Omental fat pad (tissue), 4 donors: ENCODE data around the gene SLF2. TPM values are rescaled to one million over a fixed set of nuclear protein-coding genes. Genes with fewer than 3 reads are reported as not detected.

Experiments
- ATAC-seq: fragments of 150-250 bp; one replicate; pipeline ENCODE4 v1.9.1; 2016; ENCODE audit warnings: mild to moderate bottlenecking, moderate library complexity; ENCODE audit not compliant: low FRiP score
- DNase-seq: peaks from one replicate; pipeline ENCODE4 v3.0.0-alpha.2; 2019; ENCODE audit warnings: low spot score
- small RNA-seq: library from RNA; depleted of rRNA; stranded (forward); fragments of <200 nt; gene quantifications from one replicate; pipeline ENCODE3, GENCODE V24; 2016
- total RNA-seq, 4 donors: library from RNA; depleted of rRNA; stranded (reverse); fragments of >200 nt; gene quantifications; one replicate each; pipeline ENCODE4 v1.1.0, GENCODE V29; 2016
- TF ChIP-seq, protein P1 (sequence below), 3 donors: fragments of 450-650 bp; IDR thresholded peaks; one replicate each; pipeline ENCODE4 v1.5.1; 2016 to 2017; ENCODE audit warnings: antibody characterized with exemption in 3 of 3, mild to moderate bottlenecking in 3 of 3, moderate library complexity in 2 of 3

Gene SLF2
- total RNA-seq, 4 donors from 2014 or later = 14.9 to 37.8 (median 21.9) TPM

DNA sequence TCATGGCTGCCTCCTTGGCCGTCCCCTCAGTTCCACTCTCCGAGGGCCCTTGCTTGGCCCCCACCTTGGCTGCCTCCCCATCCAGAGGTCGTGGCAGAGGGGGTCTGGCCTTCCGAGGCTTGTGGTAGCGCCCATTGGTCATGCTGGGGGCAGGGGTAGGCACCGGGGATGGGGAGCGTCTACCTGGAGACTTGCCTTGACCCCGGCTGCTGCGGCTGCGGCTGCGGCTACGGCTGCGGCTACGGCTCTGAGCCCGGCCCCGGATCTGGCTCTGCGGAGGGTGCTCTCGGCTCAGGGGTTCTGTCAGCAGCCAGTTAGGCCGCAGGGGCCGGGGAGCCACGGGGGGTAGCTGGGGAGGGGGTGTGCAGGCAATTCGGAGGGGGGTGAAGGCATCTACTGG is 97.6 kb downstream of the SLF2 start:
- ATAC-seq (no peak), DNase-seq (no peak)
- TF ChIP-seq, protein P1, sequence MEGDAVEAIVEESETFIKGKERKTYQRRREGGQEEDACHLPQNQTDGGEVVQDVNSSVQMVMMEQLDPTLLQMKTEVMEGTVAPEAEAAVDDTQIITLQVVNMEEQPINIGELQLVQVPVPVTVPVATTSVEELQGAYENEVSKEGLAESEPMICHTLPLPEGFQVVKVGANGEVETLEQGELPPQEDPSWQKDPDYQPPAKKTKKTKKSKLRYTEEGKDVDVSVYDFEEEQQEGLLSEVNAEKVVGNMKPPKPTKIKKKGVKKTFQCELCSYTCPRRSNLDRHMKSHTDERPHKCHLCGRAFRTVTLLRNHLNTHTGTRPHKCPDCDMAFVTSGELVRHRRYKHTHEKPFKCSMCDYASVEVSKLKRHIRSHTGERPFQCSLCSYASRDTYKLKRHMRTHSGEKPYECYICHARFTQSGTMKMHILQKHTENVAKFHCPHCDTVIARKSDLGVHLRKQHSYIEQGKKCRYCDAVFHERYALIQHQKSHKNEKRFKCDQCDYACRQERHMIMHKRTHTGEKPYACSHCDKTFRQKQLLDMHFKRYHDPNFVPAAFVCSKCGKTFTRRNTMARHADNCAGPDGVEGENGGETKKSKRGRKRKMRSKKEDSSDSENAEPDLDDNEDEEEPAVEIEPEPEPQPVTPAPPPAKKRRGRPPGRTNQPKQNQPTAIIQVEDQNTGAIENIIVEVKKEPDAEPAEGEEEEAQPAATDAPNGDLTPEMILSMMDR (IDR thresholded peaks at IDR 0.05) = no peak

- ATAC-seq (no peak), DNase-seq (no peak)
- TF ChIP-seq, protein P1 (IDR thresholded peaks at IDR 0.05) = no peak
Observed at GRCh38 chr10:101011517-101012423, 99.0 kb downstream of the SLF2 start.

GRCh38 chr10:101012525-101013364 is 100.0 kb downstream of the SLF2 start:
- peak; percentile 89 for ATAC-seq
- DNase-seq = peak; percentile 90

DNA sequence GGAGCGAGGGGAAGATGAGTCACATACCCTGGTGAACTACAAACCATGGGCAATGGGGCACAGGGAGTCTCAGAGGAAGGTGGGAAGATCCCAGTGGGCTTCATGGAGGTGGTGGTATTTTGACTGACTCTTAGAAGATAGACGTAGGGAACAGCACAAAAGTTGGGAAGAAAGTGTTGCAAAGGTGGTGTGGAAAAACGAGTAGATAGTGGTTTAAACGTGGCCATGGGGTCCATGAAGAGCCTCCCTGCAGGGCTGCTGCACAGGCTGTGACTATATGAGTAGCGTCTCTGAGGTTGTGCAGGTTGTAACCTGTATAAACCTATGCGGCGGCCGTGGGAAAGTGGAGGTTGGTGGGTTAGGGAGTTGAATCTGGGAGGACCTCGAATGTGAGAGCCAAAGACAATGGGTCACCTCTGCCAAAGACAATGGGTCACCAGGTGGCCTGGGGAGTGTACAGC is 100.6 kb downstream of the SLF2 start:
- no peak for ATAC-seq
- DNase-seq = no peak
- TF ChIP-seq, protein P1 (IDR thresholded peaks at IDR 0.05) = no peak

More at GRCh38 chr10:101012525-101013364, 100.0 kb downstream of the SLF2 start:
- TF ChIP-seq, protein P1 (IDR thresholded peaks at IDR 0.05) = peak in 1 of 3 donors; percentile 60

DNA sequence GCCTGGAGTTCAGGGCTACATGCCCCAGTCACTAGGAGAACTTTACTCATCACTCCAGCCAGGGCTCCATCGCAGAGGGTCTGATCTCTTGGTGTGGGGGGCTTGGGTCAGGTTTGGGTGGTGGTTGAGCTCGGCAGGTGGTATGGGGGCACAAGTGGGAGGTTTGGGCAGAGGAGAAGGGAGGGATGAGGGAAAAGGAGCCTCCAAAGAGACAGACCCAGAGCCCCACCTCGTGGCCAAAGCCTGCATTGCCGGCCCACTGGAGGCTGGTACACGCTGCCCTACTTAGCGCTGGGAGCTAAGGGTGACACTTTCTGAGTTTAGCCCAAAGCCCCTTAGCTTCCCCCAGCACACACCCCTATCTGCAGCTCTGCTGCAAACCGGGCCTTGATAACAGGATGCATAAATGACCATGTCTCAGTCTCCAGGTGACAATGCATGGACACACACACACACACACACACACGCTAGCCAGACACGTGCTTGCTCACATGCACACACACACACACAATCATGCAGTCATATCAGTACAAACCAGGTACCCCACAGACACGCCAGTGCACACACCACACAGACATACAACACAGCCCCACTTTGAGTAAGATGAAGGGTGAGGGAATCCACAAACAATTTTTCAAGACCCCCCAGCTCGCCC is 101.6 kb downstream of the SLF2 start:
- TF ChIP-seq, protein P1 (IDR thresholded peaks at IDR 0.05) = peak in 1 of 3 donors; percentile 79
- DNase-seq = peak; percentile 97
- peak; percentile 31 for ATAC-seq

Small RNA genes lying within 50 kb of the gene (small RNA-seq; reads per million reads assigned to genes)
- gene MIR608 = not detected
- not detected for gene RF00019

Other genes starting within 250 kb of the SLF2 start
- gene PAX2, start 167.4 kb upstream of the SLF2 start, total RNA-seq = not detected
- gene SEMA4G, start 56.5 kb downstream of the SLF2 start, total RNA-seq = 1 to 10 TPM in 2 of 4 donors, under 1 TPM in 2; 0.47 to 1.4 (median 1.1) TPM
- 10 to 100 TPM; 59.7 to 97.0 (median 79.3) TPM for gene MRPL43, start 74.5 kb downstream of the SLF2 start, total RNA-seq
- gene TWNK, start 74.6 kb downstream of the SLF2 start, total RNA-seq = 10 to 100 TPM in 1 of 4 donors, 1 to 10 TPM in 3; 4.6 to 20.8 (median 6.9) TPM
- gene LZTS2, start 86.8 kb downstream of the SLF2 start, total RNA-seq = 10 to 100 TPM; 59.4 to 98.0 (median 72.6) TPM
- gene PDZD7, start 118.2 kb downstream of the SLF2 start, total RNA-seq = 1 to 10 TPM in 1 of 4 donors, under 1 TPM in 3; 0.12 to 3.3 (median 0.30) TPM
- gene SFXN3, start 118.3 kb downstream of the SLF2 start, total RNA-seq = 10 to 100 TPM; 54.8 to 97.3 (median 71.2) TPM
- 10 to 100 TPM in 1 of 4 donors, 1 to 10 TPM in 2, under 1 TPM in 1; 0.72 to 15.0 (median 1.6) TPM for gene KAZALD1, start 149.0 kb downstream of the SLF2 start, total RNA-seq
- gene TLX1, start 218.3 kb downstream of the SLF2 start, total RNA-seq = not detected